Keratinocyte (primary cell): Measurements from ENCODE around the gene BEAN1. TPM values are rescaled to one million over a fixed set of nuclear protein-coding genes. Genes with fewer than 3 reads are reported as not detected.

Experiments
- DNase-seq: peaks from one replicate; pipeline ENCODE4 v3.0.0-alpha.2; 2011; ENCODE audit warnings: low read depth, missing footprints, low spot score
- FAIRE-seq: peaks from 2 replicates; lab custom pipeline; 2011; peaks lifted over from hg19 to GRCh38; lab: Jason Lieb, UNC
- H2AFZ ChIP-seq: 2 replicates; pipeline ENCODE4 v1.6.0; 2012; ENCODE audit warnings: low read length, control low read depth, inconsistent platforms; ENCODE audit not compliant: control insufficient read depth
- H3K27ac ChIP-seq: 2 replicates; pipeline ENCODE4 v1.5.1; 2011; ENCODE audit warnings: low read length; ENCODE audit not compliant: control insufficient read depth, insufficient read depth
- H3K27me3 ChIP-seq: 3 replicates; pipeline ENCODE4 v1.6.0; 2011; ENCODE audit warnings: low read length; ENCODE audit not compliant: control insufficient read depth, insufficient read depth; ENCODE audit errors: extremely low read depth
- H3K36me3 ChIP-seq, 2 experiments: 2 replicates in 1 of 2; 3 replicates in 1 of 2; pipeline ENCODE4 v1.5.1; 2011; ENCODE audit warnings: low read length in 2 of 2, mild to moderate bottlenecking in 1 of 2; ENCODE audit not compliant: control insufficient read depth in 2 of 2, insufficient read depth in 2 of 2; ENCODE audit errors: extremely low read depth in 1 of 2
- H3K4me1 ChIP-seq: 3 replicates; pipeline ENCODE4 v1.5.1; 2011; ENCODE audit warnings: low read length; ENCODE audit not compliant: control insufficient read depth, insufficient read depth; ENCODE audit errors: extremely low read depth
- H3K4me2 ChIP-seq: 3 replicates; pipeline ENCODE4 v1.6.0; 2011; ENCODE audit warnings: low read depth, low read length; ENCODE audit not compliant: control insufficient read depth, insufficient read depth; ENCODE audit errors: extremely low read depth
- H3K4me3 ChIP-seq, 3 experiments: fragments of 200-600 bp in 1 of 3; sonication (generic) in 1 of 3; 2 replicates in 2 of 3; 3 replicates in 1 of 3; pipeline ENCODE4 v1.5.1; 2011 to 2016; ENCODE audit warnings: low read length in 3 of 3, mild to moderate bottlenecking in 3 of 3, control low read depth in 2 of 3, inconsistent platforms in 1 of 3, low read depth in 1 of 3, mixed read lengths in 1 of 3, mixed run types in 1 of 3, moderate library complexity in 1 of 3; ENCODE audit not compliant: control insufficient read depth in 2 of 3, insufficient read depth in 2 of 3; ENCODE audit errors: extremely low read depth in 1 of 3
- H3K79me2 ChIP-seq: 2 replicates; pipeline ENCODE4 v1.6.0; 2012; ENCODE audit warnings: low read length; ENCODE audit not compliant: control insufficient read depth, insufficient read depth
- H3K9ac ChIP-seq: 3 replicates; pipeline ENCODE4 v1.6.0; 2011; ENCODE audit warnings: low read length; ENCODE audit not compliant: control insufficient read depth, insufficient read depth; ENCODE audit errors: extremely low read depth
- H3K9me1 ChIP-seq: 3 replicates; pipeline ENCODE4 v1.6.0; 2011; ENCODE audit warnings: low read length; ENCODE audit not compliant: control insufficient read depth, insufficient read depth; ENCODE audit errors: extremely low read depth
- H3K9me3 ChIP-seq: 2 replicates; pipeline ENCODE4 v1.5.1; 2012; ENCODE audit warnings: low read depth, low read length; ENCODE audit not compliant: control insufficient read depth
- H4K20me1 ChIP-seq: 3 replicates; pipeline ENCODE4 v1.6.0; 2011; ENCODE audit warnings: low read length; ENCODE audit not compliant: control insufficient read depth, insufficient read depth; ENCODE audit errors: extremely low read depth
- EZH2 ChIP-seq: IDR thresholded peaks from one replicate; pipeline ENCODE4 v1.6.1; 2012; ENCODE audit warnings: inconsistent platforms, mild to moderate bottlenecking, low read length, moderate library complexity
- dilution Hi-C: fragments of 300-500 bp; cut with MboI; formaldehyde crosslinking; loops from one replicate; pipeline ENCODE4 v1.7.0; 2020; ENCODE audit warnings: low sequenced_read_pairs; ENCODE audit not compliant: extremely low pct_ligation_motif_present
- polyA plus RNA-seq, 5 experiments: library from polyadenylated mRNA; depleted of rRNA in 3 of 5; stranded (reverse) in 3 of 5; stranded (forward) in 1 of 5; unstranded in 1 of 5; fragments of >200 nt; gene quantifications; 1 replicate in 1 of 5; 2 replicates in 3 of 5; 3 replicates in 1 of 5; pipeline versions ENCODE4 v1.2.1 to v1.2.3, GENCODE V29; 2011 to 2012; ENCODE audit warnings: missing spikeins in 2 of 5, low read depth in 1 of 5, low replicate concordance in 1 of 5
- TF ChIP-seq, protein P1 (sequence below), 3 experiments: IDR thresholded peaks in 1 of 3; conservative IDR thresholded peaks in 1 of 3; optimal IDR thresholded peaks in 1 of 3; 2 replicates in 2 of 3; 3 replicates in 1 of 3; pipeline versions ENCODE3 to v1.5.1; 2011; ENCODE audit warnings: low read length in 3 of 3, mild to moderate bottlenecking in 3 of 3, moderate library complexity in 2 of 3, control low read depth in 1 of 3, inconsistent platforms in 1 of 3; ENCODE audit not compliant: insufficient read depth in 2 of 3; ENCODE audit errors: extremely low read depth in 1 of 3

BEAN1 gene
- polyA plus RNA-seq, 1 donor (not counting 4 experiments of a cell fraction or from before 2014, with no cell fraction given): 0.24 TPM

DNA sequence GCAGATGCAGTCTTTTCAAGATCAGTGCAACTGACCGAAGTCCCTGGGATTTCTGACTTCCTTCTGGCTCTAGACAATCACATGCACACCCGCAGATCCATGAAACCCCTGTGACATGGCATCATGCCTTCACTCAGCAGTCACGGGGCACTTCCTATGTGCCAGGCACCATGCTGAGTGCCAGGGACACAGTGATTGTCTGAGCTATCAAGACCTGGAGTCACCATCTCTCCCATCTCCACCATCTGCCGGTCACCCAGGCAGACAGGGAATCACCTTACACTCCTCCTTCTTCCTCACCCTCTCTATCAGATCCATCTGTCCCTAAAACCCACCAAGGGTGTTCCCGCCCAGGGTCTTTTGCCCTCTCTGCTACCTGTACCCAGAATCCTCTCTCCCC, 5.3 kb downstream of the BEAN1 start:
- Histone ChIP-seq H3K79me2 (no peaks in the 10 kb centered on the region), H3K4me1 (no peaks in the 10 kb centered on the region), H4K20me1 (no peaks in the 10 kb centered on the region), H3K27ac (no peak overlapping the region), H3K9me1 (no peaks in the 10 kb centered on the region), H3K27me3 (peaks cover 31% of the 10 kb centered on the region), H3K4me2 (no peak overlapping the region), H3K9me3 (no peaks in the 10 kb centered on the region), H2AFZ (no peak overlapping the region), H3K9ac (no peak overlapping the region), H3K4me3 (no peak overlapping the region), H3K36me3 (no peaks in the 10 kb centered on the region)
- TF ChIP-seq, protein P1, sequence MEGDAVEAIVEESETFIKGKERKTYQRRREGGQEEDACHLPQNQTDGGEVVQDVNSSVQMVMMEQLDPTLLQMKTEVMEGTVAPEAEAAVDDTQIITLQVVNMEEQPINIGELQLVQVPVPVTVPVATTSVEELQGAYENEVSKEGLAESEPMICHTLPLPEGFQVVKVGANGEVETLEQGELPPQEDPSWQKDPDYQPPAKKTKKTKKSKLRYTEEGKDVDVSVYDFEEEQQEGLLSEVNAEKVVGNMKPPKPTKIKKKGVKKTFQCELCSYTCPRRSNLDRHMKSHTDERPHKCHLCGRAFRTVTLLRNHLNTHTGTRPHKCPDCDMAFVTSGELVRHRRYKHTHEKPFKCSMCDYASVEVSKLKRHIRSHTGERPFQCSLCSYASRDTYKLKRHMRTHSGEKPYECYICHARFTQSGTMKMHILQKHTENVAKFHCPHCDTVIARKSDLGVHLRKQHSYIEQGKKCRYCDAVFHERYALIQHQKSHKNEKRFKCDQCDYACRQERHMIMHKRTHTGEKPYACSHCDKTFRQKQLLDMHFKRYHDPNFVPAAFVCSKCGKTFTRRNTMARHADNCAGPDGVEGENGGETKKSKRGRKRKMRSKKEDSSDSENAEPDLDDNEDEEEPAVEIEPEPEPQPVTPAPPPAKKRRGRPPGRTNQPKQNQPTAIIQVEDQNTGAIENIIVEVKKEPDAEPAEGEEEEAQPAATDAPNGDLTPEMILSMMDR (optimal IDR thresholded peaks at IDR 0.05 in 1 of 3, IDR thresholded peaks at IDR 0.05 in 1 of 3, conservative IDR thresholded peaks at IDR 0.05 in 1 of 3; ENCODE audit: extremely low read depth in 1 of 3, insufficient read depth in 2 of 3, low read length in 3 of 3): no peak
- TF ChIP-seq EZH2: no peak
- FAIRE-seq: no peak
- no peak for DNase-seq
- dilution Hi-C loops: no loop called here

GRCh38 chr16:66434619-66435430, 7.7 kb downstream of the BEAN1 start:
- Histone ChIP-seq H3K9me1 (no peaks in the 10 kb centered on the region), H2AFZ (no peak overlapping the region), H3K9ac (no peak overlapping the region), H3K4me3 (no peak overlapping the region), H3K4me2 (no peak overlapping the region), H3K27me3 (peaks cover 7% of the 10 kb centered on the region), H3K36me3 (no peaks in the 10 kb centered on the region), H4K20me1 (no peaks in the 10 kb centered on the region), H3K4me1 (no peaks in the 10 kb centered on the region), H3K79me2 (no peaks in the 10 kb centered on the region), H3K27ac (no peak overlapping the region), H3K9me3 (no peaks in the 10 kb centered on the region)
- dilution Hi-C loops: no loop called here
- no peak for DNase-seq
- no peak for TF ChIP-seq EZH2
- TF ChIP-seq, protein P1 (optimal IDR thresholded peaks at IDR 0.05 in 1 of 3, IDR thresholded peaks at IDR 0.05 in 1 of 3, conservative IDR thresholded peaks at IDR 0.05 in 1 of 3; ENCODE audit: extremely low read depth in 1 of 3, insufficient read depth in 2 of 3, low read length in 3 of 3): no peak
- FAIRE-seq: no peak
